WI38 (cell line): ENCODE data around the gene MTHFS.

Source experiments
- H3K4me3 ChIP-seq: 2 replicates; pipeline ENCODE4 v1.5.1; 2011; ENCODE audit warnings: low read depth, mild to moderate bottlenecking, control low read depth, low read length
- TF ChIP-seq, protein P1 (sequence below): IDR thresholded peaks from 2 replicates; pipeline ENCODE4 v1.5.1; 2012; ENCODE audit warnings: low read depth, mild to moderate bottlenecking, control low read depth, low read length

MTHFS gene

DNA sequence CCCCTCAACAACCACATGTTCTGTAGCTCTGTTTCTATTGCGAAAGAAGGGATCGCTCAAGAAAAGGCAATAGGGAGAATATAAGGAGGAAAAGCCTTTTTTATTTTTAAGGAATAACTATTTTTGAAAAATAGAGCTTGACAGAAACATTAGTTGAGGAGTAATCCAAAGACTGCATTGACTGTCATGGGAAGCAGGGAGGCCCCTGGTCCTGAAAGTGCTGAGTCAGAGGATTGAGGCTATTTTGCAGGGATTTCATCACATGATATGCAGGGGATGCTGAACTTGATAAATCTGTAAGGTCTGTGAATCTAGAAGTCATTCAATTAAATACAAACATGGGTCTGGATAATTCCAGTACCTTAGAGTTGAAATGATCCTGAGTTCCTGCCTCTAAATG lies 92.0 kb downstream of the MTHFS start:
- TF ChIP-seq, protein P1, sequence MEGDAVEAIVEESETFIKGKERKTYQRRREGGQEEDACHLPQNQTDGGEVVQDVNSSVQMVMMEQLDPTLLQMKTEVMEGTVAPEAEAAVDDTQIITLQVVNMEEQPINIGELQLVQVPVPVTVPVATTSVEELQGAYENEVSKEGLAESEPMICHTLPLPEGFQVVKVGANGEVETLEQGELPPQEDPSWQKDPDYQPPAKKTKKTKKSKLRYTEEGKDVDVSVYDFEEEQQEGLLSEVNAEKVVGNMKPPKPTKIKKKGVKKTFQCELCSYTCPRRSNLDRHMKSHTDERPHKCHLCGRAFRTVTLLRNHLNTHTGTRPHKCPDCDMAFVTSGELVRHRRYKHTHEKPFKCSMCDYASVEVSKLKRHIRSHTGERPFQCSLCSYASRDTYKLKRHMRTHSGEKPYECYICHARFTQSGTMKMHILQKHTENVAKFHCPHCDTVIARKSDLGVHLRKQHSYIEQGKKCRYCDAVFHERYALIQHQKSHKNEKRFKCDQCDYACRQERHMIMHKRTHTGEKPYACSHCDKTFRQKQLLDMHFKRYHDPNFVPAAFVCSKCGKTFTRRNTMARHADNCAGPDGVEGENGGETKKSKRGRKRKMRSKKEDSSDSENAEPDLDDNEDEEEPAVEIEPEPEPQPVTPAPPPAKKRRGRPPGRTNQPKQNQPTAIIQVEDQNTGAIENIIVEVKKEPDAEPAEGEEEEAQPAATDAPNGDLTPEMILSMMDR, result no peak
- H3K4me3 ChIP-seq, result no peak overlapping the region

DNA sequence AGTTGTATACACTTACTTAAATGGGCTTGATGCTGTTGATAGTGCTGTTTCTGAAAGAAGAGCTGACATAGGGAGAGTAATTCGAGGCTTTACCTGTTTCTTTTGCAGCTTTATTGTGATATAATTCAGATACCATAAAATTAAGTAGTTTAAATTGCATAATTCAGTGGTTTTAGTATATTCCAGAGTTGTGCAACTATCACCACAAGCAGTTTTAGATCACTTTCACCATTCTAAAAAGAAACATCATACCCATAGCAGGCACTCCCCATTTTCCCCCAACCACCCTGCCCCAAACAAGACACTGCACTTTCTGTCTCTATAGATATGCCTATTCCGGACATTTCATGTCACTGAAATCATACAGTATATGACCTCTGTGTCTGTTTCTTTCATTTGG lies 98.5 kb downstream of the MTHFS start:
- no peak overlapping the region for H3K4me3 ChIP-seq
- TF ChIP-seq, protein P1, result no peak
